ENCODE measurements around the gene TTC34.

The TTC34 gene

DNA sequence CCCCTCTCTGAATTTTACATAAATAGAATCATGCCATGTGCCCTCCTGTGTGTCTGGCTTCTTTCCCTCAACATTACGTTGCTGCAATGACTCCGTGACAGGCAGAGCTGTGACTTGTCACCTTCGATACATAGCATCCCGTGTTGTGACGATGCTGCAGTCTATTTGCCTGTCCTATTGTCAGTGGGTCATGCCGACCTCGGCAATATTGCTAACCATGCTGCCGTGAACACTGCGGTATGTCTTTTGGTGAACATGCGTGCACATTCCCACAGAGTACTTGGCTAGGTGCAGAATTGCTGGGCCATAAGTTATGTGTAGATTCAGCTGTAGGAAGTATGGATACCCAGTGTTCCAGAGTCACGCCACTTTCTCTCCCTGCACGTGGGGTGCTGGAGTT lies 36.3 kb upstream of the TTC34 start:
- H3K36me3 ChIP-seq (ENCODE audit: low read length), result no peaks in the 10 kb centered on the region
- no peak overlapping the region for H3K9ac ChIP-seq (ENCODE audit: low read length)
- no peaks in the 10 kb centered on the region for H3K27me3 ChIP-seq (ENCODE audit: low read length)
- no peaks in the 10 kb centered on the region for H3K9me3 ChIP-seq (ENCODE audit: insufficient read depth, low read length)
- no peak overlapping the region for H3K27ac ChIP-seq (ENCODE audit: low read depth, low read length)
- no peak overlapping the region for H3K4me2 ChIP-seq (ENCODE audit: low read depth, low read length, poor library complexity, severe bottlenecking)
- TF ChIP-seq EZH2phosphoT487 (conservative IDR thresholded peaks at IDR 0.05; ENCODE audit: low read length), result no peak
- TF ChIP-seq, protein P1, sequence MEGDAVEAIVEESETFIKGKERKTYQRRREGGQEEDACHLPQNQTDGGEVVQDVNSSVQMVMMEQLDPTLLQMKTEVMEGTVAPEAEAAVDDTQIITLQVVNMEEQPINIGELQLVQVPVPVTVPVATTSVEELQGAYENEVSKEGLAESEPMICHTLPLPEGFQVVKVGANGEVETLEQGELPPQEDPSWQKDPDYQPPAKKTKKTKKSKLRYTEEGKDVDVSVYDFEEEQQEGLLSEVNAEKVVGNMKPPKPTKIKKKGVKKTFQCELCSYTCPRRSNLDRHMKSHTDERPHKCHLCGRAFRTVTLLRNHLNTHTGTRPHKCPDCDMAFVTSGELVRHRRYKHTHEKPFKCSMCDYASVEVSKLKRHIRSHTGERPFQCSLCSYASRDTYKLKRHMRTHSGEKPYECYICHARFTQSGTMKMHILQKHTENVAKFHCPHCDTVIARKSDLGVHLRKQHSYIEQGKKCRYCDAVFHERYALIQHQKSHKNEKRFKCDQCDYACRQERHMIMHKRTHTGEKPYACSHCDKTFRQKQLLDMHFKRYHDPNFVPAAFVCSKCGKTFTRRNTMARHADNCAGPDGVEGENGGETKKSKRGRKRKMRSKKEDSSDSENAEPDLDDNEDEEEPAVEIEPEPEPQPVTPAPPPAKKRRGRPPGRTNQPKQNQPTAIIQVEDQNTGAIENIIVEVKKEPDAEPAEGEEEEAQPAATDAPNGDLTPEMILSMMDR (IDR thresholded peaks at IDR 0.05; ENCODE audit: insufficient read depth, low read length, poor library complexity, severe bottlenecking), result no peak
- no peak overlapping the region for H2AFZ ChIP-seq (ENCODE audit: low read depth, low read length, severe bottlenecking)
- no peak overlapping the region for H3K4me3 ChIP-seq (ENCODE audit: insufficient read depth, low read length, poor library complexity, severe bottlenecking)
- no peaks in the 10 kb centered on the region for H3K9me2 ChIP-seq (replicated peaks; ENCODE audit: insufficient read depth, low read length)
- H3K79me2 ChIP-seq (ENCODE audit: insufficient read depth, low read length), result no peaks in the 10 kb centered on the region
- H3F3A ChIP-seq (ENCODE audit: insufficient read depth), result no peaks in the 10 kb centered on the region
- no peaks in the 10 kb centered on the region for H4K20me1 ChIP-seq (ENCODE audit: low read depth, low read length)

DNA sequence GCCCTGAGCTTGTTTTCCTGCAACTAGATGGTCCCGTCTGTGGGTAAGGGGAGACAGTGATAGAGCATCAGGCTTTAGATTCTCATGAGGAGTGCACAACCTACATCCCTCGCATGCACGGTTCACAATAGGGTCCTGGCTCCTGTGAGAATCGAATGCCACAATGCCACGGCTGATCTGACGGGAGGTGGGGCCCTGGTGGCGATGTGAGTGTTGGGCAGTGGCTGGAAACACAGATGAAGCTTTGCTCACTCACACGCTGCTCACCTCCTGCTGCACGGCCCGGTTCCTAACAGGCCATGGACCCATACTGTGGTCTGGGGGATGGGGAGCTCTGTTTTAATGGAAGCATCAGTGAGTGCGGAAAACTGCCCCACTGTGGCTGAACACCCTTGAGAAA lies 35.8 kb upstream of the TTC34 start:
- H2AFZ ChIP-seq (ENCODE audit: low read depth, low read length, severe bottlenecking), result no peak overlapping the region
- H3K79me2 ChIP-seq (ENCODE audit: insufficient read depth, low read length), result no peaks in the 10 kb centered on the region
- H3K4me2 ChIP-seq (ENCODE audit: low read depth, low read length, poor library complexity, severe bottlenecking), result no peak overlapping the region
- H4K20me1 ChIP-seq (ENCODE audit: low read depth, low read length), result no peaks in the 10 kb centered on the region
- H3K4me3 ChIP-seq (ENCODE audit: insufficient read depth, low read length, poor library complexity, severe bottlenecking), result no peak overlapping the region
- no peak for TF ChIP-seq EZH2phosphoT487 (conservative IDR thresholded peaks at IDR 0.05; ENCODE audit: low read length)
- TF ChIP-seq, protein P1 (IDR thresholded peaks at IDR 0.05; ENCODE audit: insufficient read depth, low read length, poor library complexity, severe bottlenecking), result no peak
- H3F3A ChIP-seq (ENCODE audit: insufficient read depth), result no peaks in the 10 kb centered on the region
- H3K27me3 ChIP-seq (ENCODE audit: low read length), result no peaks in the 10 kb centered on the region
- H3K27ac ChIP-seq (ENCODE audit: low read depth, low read length), result no peak overlapping the region
- H3K9me3 ChIP-seq (ENCODE audit: insufficient read depth, low read length), result no peaks in the 10 kb centered on the region
- H3K9ac ChIP-seq (ENCODE audit: low read length), result no peak overlapping the region
- no peaks in the 10 kb centered on the region for H3K36me3 ChIP-seq (ENCODE audit: low read length)
- no peaks in the 10 kb centered on the region for H3K9me2 ChIP-seq (replicated peaks; ENCODE audit: insufficient read depth, low read length)

GRCh38 chr1:2836333-2836970 lies 35.0 kb upstream of the TTC34 start:
- Histone ChIP-seq H3K36me3 (ENCODE audit: low read length) (no peaks in the 10 kb centered on the region), H3K4me2 (ENCODE audit: low read depth, low read length, poor library complexity, severe bottlenecking) (no peak overlapping the region), H4K20me1 (ENCODE audit: low read depth, low read length) (no peaks in the 10 kb centered on the region), H2AFZ (ENCODE audit: low read depth, low read length, severe bottlenecking) (no peak overlapping the region), H3K79me2 (ENCODE audit: insufficient read depth, low read length) (no peaks in the 10 kb centered on the region), H3F3A (ENCODE audit: insufficient read depth) (no peaks in the 10 kb centered on the region), H3K9me3 (ENCODE audit: insufficient read depth, low read length) (no peaks in the 10 kb centered on the region), H3K9ac (ENCODE audit: low read length) (no peak overlapping the region), H3K27ac (ENCODE audit: low read depth, low read length) (no peak overlapping the region), H3K4me3 (ENCODE audit: insufficient read depth, low read length, poor library complexity, severe bottlenecking) (no peak overlapping the region), H3K27me3 (ENCODE audit: low read length) (no peaks in the 10 kb centered on the region), H3K9me2 (replicated peaks; ENCODE audit: insufficient read depth, low read length) (no peaks in the 10 kb centered on the region)
- TF ChIP-seq EZH2phosphoT487 (conservative IDR thresholded peaks at IDR 0.05; ENCODE audit: low read length), result no peak
- TF ChIP-seq, protein P1 (IDR thresholded peaks at IDR 0.05; ENCODE audit: insufficient read depth, low read length, poor library complexity, severe bottlenecking), result no peak

Data from SU-DHL-6 (cell line).